ENCODE data around the gene HSPBAP1.

Gene HSPBAP1

GRCh38 chr3:122727766-122728165 lies 65.9 kb downstream of the HSPBAP1 start:
- Histone ChIP-seq H3K79me2 (ENCODE audit: insufficient read depth, low read length) (no peaks in the 10 kb centered on the region), H3K4me3 (ENCODE audit: low read length, poor library complexity, severe bottlenecking) (no peak overlapping the region), H3K36me3 (ENCODE audit: insufficient read depth, low read length) (no peaks in the 10 kb centered on the region), H3K4me2 (ENCODE audit: low read depth, low read length, poor library complexity, severe bottlenecking) (no peak overlapping the region), H2AFZ (ENCODE audit: low read length) (no peak overlapping the region), H3K27me3 (ENCODE audit: insufficient read depth, low read length, poor library complexity, severe bottlenecking) (no peaks in the 10 kb centered on the region), H3K9ac (ENCODE audit: low read depth, low read length, poor library complexity, severe bottlenecking) (no peak overlapping the region), H3K9me2 (replicated peaks; ENCODE audit: low read depth, low read length) (no peaks in the 10 kb centered on the region), H3K4me1 (ENCODE audit: insufficient read depth, low read length, poor library complexity, severe bottlenecking) (no peaks in the 10 kb centered on the region), H4K20me1 (ENCODE audit: insufficient read depth, low read length, poor library complexity, severe bottlenecking) (no peaks in the 10 kb centered on the region), H3F3A (ENCODE audit: low read depth) (no peaks in the 10 kb centered on the region), H3K9me3 (ENCODE audit: insufficient read depth, low read depth, low read length) (no peaks in the 10 kb centered on the region)
- no peak for TF ChIP-seq CTCF (conservative IDR thresholded peaks at IDR 0.05; ENCODE audit: low read length)
- no peak for TF ChIP-seq EZH2phosphoT487 (IDR thresholded peaks at IDR 0.05; ENCODE audit: borderline replicate concordance)

GRCh38 chr3:122727294-122727693 lies 66.3 kb downstream of the HSPBAP1 start:
- TF ChIP-seq EZH2phosphoT487 (IDR thresholded peaks at IDR 0.05; ENCODE audit: borderline replicate concordance) (no peak), CTCF (conservative IDR thresholded peaks at IDR 0.05; ENCODE audit: low read length) (no peak)
- Histone ChIP-seq H3K4me3 (ENCODE audit: low read length, poor library complexity, severe bottlenecking) (no peak overlapping the region), H3K9me3 (ENCODE audit: insufficient read depth, low read depth, low read length) (no peaks in the 10 kb centered on the region), H3K79me2 (ENCODE audit: insufficient read depth, low read length) (no peaks in the 10 kb centered on the region), H3K27me3 (ENCODE audit: insufficient read depth, low read length, poor library complexity, severe bottlenecking) (no peaks in the 10 kb centered on the region), H3K4me1 (ENCODE audit: insufficient read depth, low read length, poor library complexity, severe bottlenecking) (no peaks in the 10 kb centered on the region), H3K36me3 (ENCODE audit: insufficient read depth, low read length) (no peaks in the 10 kb centered on the region), H2AFZ (ENCODE audit: low read length) (no peak overlapping the region), H3K9ac (ENCODE audit: low read depth, low read length, poor library complexity, severe bottlenecking) (no peak overlapping the region), H3K9me2 (replicated peaks; ENCODE audit: low read depth, low read length) (no peaks in the 10 kb centered on the region), H4K20me1 (ENCODE audit: insufficient read depth, low read length, poor library complexity, severe bottlenecking) (no peaks in the 10 kb centered on the region), H3F3A (ENCODE audit: low read depth) (no peaks in the 10 kb centered on the region), H3K4me2 (ENCODE audit: low read depth, low read length, poor library complexity, severe bottlenecking) (no peak overlapping the region)

- Histone ChIP-seq H2AFZ (ENCODE audit: low read length) (no peak overlapping the region), H4K20me1 (ENCODE audit: insufficient read depth, low read length, poor library complexity, severe bottlenecking) (no peaks in the 10 kb centered on the region), H3K9me2 (replicated peaks; ENCODE audit: low read depth, low read length) (no peaks in the 10 kb centered on the region), H3F3A (ENCODE audit: low read depth) (no peaks in the 10 kb centered on the region), H3K9ac (ENCODE audit: low read depth, low read length, poor library complexity, severe bottlenecking) (no peak overlapping the region), H3K27me3 (ENCODE audit: insufficient read depth, low read length, poor library complexity, severe bottlenecking) (no peaks in the 10 kb centered on the region), H3K4me1 (ENCODE audit: insufficient read depth, low read length, poor library complexity, severe bottlenecking) (no peaks in the 10 kb centered on the region), H3K4me2 (ENCODE audit: low read depth, low read length, poor library complexity, severe bottlenecking) (no peak overlapping the region), H3K9me3 (ENCODE audit: insufficient read depth, low read depth, low read length) (no peaks in the 10 kb centered on the region), H3K79me2 (ENCODE audit: insufficient read depth, low read length) (no peaks in the 10 kb centered on the region), H3K4me3 (ENCODE audit: low read length, poor library complexity, severe bottlenecking) (no peak overlapping the region), H3K36me3 (ENCODE audit: insufficient read depth, low read length) (peaks cover 10% of the 10 kb centered on the region; the same call in 1 of the 2 replicates)
- TF ChIP-seq EZH2phosphoT487 (IDR thresholded peaks at IDR 0.05; ENCODE audit: borderline replicate concordance) (no peak), CTCF (conservative IDR thresholded peaks at IDR 0.05; ENCODE audit: low read length) (no peak)
Measured at GRCh38 chr3:122725106-122725505, 68.5 kb downstream of the HSPBAP1 start.
